Right cardiac atrium (tissue), 5 donors: Measurements from ENCODE around the gene OR10H1. TPM values are rescaled to one million over a fixed set of nuclear protein-coding genes. Genes with fewer than 3 reads are reported as not detected.
A peak's percentile ranks its signal among the peaks of the same experiment; 100 is the strongest.
"Not testable (repeated sequence)": the region's sequence is repeated elsewhere in the genome, so short reads cannot be mapped to it uniquely, and the experiment has no call there.

Experiments
- ATAC-seq, 2 donors: fragments of 200-7000 bp; cut with Tn5 transposase; one replicate each; pipeline versions ENCODE4 v1.8.0 to v1.9.1; 2020; ENCODE audit warnings: moderate library complexity in 2 of 2, mild to moderate bottlenecking in 1 of 2
- DNase-seq, 3 donors: peaks; one replicate each; pipeline ENCODE4 v3.0.0-alpha.2; 2020
- H3K27ac ChIP-seq: one replicate; pipeline ENCODE4 v1.5.1; 2013; ENCODE audit warnings: mild to moderate bottlenecking, low read length, control low read depth, moderate library complexity
- H3K27me3 ChIP-seq: one replicate; pipeline ENCODE4 v1.6.1; 2013; ENCODE audit not compliant: control insufficient read depth, insufficient read depth
- H3K4me1 ChIP-seq: one replicate; pipeline ENCODE4 v1.6.1; 2013; ENCODE audit warnings: low read length; ENCODE audit not compliant: control insufficient read depth, insufficient read depth
- H3K4me3 ChIP-seq: one replicate; pipeline ENCODE4 v1.5.1; 2013; ENCODE audit warnings: low read length, control low read depth
- H3K9me3 ChIP-seq: one replicate; pipeline ENCODE4 v1.6.1; 2013; ENCODE audit warnings: low read length; ENCODE audit not compliant: control insufficient read depth
- WGBS: extraction: QIAGEN DNeasy Blood & Tissue Kit; methylation state at CpG from one replicate; pipeline ENCODE4 v1.1.7; 2013; 5-methylcytosine and 5-hydroxymethylcytosine counted together
- intact Hi-C, 4 donors: fragments of 100-400 bp; cut with DNase I; formaldehyde crosslinking; loops; one replicate each; pipeline versions ENCODE4 v1.11.0 to v1.14.0; 2022 to 2023
- polyA plus RNA-seq: library from polyadenylated mRNA; stranded (reverse); fragments of 200-250 nt; gene quantifications from one replicate; pipeline ENCODE4 v1.2.3, GENCODE V29; 2013
- total RNA-seq, 4 donors: library from RNA; stranded (reverse); fragmentation: NEBNext Ultra II Directional; extraction: Animal tissue kit (Norgen Biotek cat#: 25700); gene quantifications; one replicate each; pipeline ENCODE4 v1.2.1, GENCODE V29; 2021
- donor health status: healthy with polysubstance abuse.
- donor health status: DM: no; HTN: yes; CAD: no.
- donor health status: DM: no; HTN: no; CAD: no.
- donor health status: DM: no; HTN: yes; CAD: no; lungs with severe emphysema.
- donor health status: DM: yes; HTN: yes; CAD: no.

OR10H1 gene
- total and polyA plus RNA-seq, 5 donors: not detected

- Histone ChIP-seq H3K27ac (no peak within 1 kb of the TSS), H3K27me3 (no peaks in the 10 kb centered on the region), H3K4me1 (no peaks in the 10 kb centered on the region), H3K4me3 (no peak within 1 kb of the TSS), H3K9me3 (no peaks in the 10 kb centered on the region)
- intact Hi-C loops: no loop called here
- no peak for DNase-seq
- ATAC-seq: no peak
- 66% methylated on average over 6 of the region's 6 CpGs for WGBS
Observed at GRCh38 chr19:15787611-15788155, 27.8 kb downstream of the OR10H1 start, which contains the start of gene OR10H5. Gene OR10H5 (plus strand): TSS chr19:15787661. CDS start chr19:15794049, 6,388 bp downstream.

GRCh38 chr19:15782896-15783295, 32.6 kb downstream of the OR10H1 start:
- DNase-seq, H3K4me1 ChIP-seq, H3K27ac ChIP-seq, H3K9me3 ChIP-seq, ATAC-seq, H3K4me3 ChIP-seq, intact Hi-C loops, H3K27me3 ChIP-seq: not testable (repeated sequence)
- 33% methylated on average over 7 of the region's 7 CpGs for WGBS

DNA sequence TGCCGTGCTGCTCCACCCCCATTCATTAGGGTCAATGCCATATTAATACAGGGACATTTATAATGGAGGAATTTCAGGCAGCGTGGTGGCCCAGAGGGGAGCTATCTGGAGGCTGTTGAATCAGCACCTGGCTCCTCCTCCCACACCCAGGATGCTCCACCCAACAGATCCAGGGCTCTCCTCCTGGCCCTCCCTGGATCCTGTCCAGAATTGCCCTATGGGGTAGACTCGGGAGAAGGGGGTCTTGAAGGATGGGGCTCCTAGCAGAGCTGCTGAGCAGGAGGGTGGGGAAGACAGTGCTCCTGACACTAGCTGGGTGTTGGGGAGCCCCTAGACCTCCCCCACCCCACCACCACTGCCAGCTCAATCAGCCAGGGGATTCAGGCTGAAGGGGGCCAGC, 33.3 kb downstream of the OR10H1 start:
- H3K9me3 ChIP-seq: no peaks in the 10 kb centered on the region
- H3K4me1 ChIP-seq: peaks cover 9% of the 10 kb centered on the region
- ATAC-seq (no peak), DNase-seq (no peak)
- H3K27ac ChIP-seq: no peak overlapping the region
- 70% methylated on average over 3 of the region's 3 CpGs for WGBS
- intact Hi-C loops: no loop called here
- no peaks in the 10 kb centered on the region for H3K27me3 ChIP-seq
- H3K4me3 ChIP-seq: no peak overlapping the region

DNA sequence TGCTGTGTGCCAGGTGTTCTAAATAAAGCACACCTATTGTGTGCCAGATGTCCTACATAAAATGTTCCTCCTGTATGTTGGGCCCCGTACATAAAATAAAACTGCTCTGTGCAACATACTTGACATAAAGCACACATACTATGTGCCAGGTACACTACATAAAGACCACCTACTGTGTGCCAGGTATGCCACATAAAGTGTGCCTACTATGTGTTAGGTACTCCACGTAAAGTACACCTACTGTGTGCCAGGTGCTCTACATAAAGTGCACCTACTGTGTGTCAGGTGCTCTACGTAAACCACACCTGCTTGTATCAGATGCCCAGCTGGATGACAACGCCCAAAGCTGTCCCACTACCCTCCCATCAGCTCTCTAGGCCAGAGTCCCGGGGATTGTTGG, 33.8 kb downstream of the OR10H1 start:
- ATAC-seq: no peak
- Histone ChIP-seq H3K27ac (no peak overlapping the region), H3K9me3 (no peaks in the 10 kb centered on the region), H3K4me1 (peaks cover 9% of the 10 kb centered on the region), H3K4me3 (no peak overlapping the region), H3K27me3 (no peaks in the 10 kb centered on the region)
- 87% methylated on average over 5 of the region's 5 CpGs for WGBS
- intact Hi-C loops: no loop called here
- DNase-seq: no peak

- ATAC-seq (peak in 1 of 2 donors; percentile 7), DNase-seq (peak; percentile 26 to 67 (median 43))
- Histone ChIP-seq H3K27me3 (no peaks in the 10 kb centered on the region), H3K27ac (peak overlapping the region; percentile 17), H3K9me3 (no peaks in the 10 kb centered on the region), H3K4me1 (peaks cover 9% of the 10 kb centered on the region), H3K4me3 (no peak overlapping the region)
- intact Hi-C loops: no loop called here
- 87% methylated on average over 7 of the region's 7 CpGs for WGBS
Observed at GRCh38 chr19:15780610-15781418, 34.6 kb downstream of the OR10H1 start.

GRCh38 chr19:15779756-15780476, 35.5 kb downstream of the OR10H1 start:
- ATAC-seq: peak; percentile 95 to 98
- Histone ChIP-seq H3K27ac (peak overlapping the region; percentile 68), H3K4me3 (no peak overlapping the region), H3K27me3 (no peaks in the 10 kb centered on the region), H3K4me1 (peaks cover 9% of the 10 kb centered on the region), H3K9me3 (no peaks in the 10 kb centered on the region)
- intact Hi-C loops: loop anchor here in 1 of 4 donors (5.0 kb wide), 1 partner anchor 108 kb away; the partner anchor contains the start of gene CYP4F12
- WGBS: 22% methylated on average over 10 of the region's 10 CpGs
- DNase-seq: peak; percentile 87 to 95 (median 93)

DNA sequence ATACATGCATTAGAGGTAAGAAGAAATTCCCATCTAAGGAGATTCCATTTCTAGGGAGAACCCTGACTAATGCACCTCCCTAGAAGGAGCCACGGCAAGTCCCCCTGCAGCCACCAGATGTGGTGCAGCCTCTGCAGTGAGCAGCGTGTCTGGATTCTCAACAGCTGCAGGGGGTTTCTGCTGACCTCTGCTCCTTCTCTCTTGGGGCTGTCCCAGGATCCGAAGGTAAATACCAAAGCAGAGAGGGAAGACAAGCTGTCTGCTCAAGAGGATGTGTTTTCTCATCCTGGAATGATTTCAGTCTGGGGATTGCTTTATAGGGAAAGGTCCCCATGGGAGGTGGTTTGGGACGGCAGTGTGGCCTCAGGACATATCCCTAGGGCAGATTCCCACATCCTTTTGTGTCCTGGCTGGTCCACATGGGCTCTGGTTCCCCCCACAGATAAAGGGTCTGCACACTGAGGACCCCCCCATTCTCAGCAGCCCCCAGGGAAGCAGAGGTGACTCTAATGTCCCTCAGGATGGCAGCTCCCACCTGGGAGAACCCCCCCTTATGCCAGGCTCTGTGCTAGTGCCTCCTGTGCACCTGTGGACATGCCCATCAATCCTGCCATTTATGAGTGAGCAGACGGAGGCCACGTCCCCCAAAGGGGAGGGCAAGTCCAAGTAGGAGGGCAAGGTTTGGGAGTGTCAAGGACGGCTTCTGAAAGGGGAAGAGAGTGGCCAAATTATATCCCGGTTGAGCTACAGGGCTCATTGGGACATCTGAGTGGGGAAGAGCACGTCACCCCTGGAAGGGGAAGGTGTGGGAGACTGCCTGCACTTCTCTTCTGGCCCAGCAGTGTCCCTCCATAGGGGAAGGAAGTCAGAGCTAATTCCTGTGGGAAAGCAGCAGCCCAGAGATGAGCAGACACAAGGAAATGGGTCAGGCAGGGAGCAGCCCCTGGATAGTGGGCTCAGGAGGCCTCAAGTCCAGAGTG, 38.2 kb downstream of the OR10H1 start:
- H3K27ac ChIP-seq: no peak overlapping the region
- H3K4me3 ChIP-seq: no peak overlapping the region
- H3K9me3 ChIP-seq: no peaks in the 10 kb centered on the region
- 47% methylated on average over 9 of the region's 9 CpGs for WGBS
- intact Hi-C loops: loop anchor here in 1 of 4 donors (5.0 kb wide), 1 partner anchor 105 kb away; the partner anchor contains the start of gene CYP4F12
- no peaks in the 10 kb centered on the region for H3K27me3 ChIP-seq
- H3K4me1 ChIP-seq: peaks cover 9% of the 10 kb centered on the region
- no peak for DNase-seq
- ATAC-seq: no peak

GRCh38 chr19:15776264-15776663, 39.2 kb downstream of the OR10H1 start:
- intact Hi-C loops: loop anchor here in 1 of 4 donors (5.0 kb wide), 1 partner anchor 104 kb away; the partner anchor contains the start of gene CYP4F12
- WGBS: 92% methylated on average over 4 of the region's 4 CpGs
- H3K27me3 ChIP-seq: no peaks in the 10 kb centered on the region
- no peak overlapping the region for H3K27ac ChIP-seq
- no peaks in the 10 kb centered on the region for H3K9me3 ChIP-seq
- peaks cover 6% of the 10 kb centered on the region for H3K4me1 ChIP-seq
- no peak for ATAC-seq
- no peak overlapping the region for H3K4me3 ChIP-seq
- no peak for DNase-seq

DNA sequence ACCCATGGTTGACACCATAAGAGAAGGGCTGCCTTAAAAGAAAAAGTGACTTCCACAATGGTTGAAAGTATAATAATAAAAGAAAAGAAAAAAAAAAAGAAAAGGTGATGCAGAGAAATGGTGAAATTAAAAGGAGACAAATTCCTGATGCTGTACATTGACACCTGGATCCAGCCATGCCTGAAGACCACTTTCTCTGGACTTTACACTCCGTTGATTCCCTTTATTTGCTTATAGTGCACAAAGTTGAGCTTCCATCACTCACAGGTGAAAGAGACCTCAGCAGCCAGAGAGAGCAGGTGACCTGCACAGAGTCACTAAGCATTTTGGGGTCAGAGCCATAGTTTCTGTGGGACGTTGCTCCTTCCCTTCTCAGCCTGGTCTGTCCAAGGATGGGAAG, 40.2 kb downstream of the OR10H1 start:
- intact Hi-C loops: loop anchor here in 1 of 4 donors (5.0 kb wide), 1 partner anchor 103 kb away; the partner anchor contains the start of gene CYP4F12
- no peak for ATAC-seq

GRCh38 chr19:15774159-15774558, 41.3 kb downstream of the OR10H1 start:
- DNase-seq, H3K9me3 ChIP-seq, intact Hi-C loops, H3K4me3 ChIP-seq, H3K4me1 ChIP-seq, H3K27ac ChIP-seq, H3K27me3 ChIP-seq: not testable (repeated sequence)
- 78% methylated on average over 3 of the region's 3 CpGs for WGBS
- peak in 1 of 2 donors; percentile 11 for ATAC-seq

More for the DNA sequence above, 40.2 kb downstream of the OR10H1 start:
- H3K4me1 ChIP-seq: peaks cover 6% of the 10 kb centered on the region
- no peaks in the 10 kb centered on the region for H3K27me3 ChIP-seq
- H3K27ac ChIP-seq: no peak overlapping the region
- H3K4me3 ChIP-seq: no peak overlapping the region
- H3K9me3 ChIP-seq: no peaks in the 10 kb centered on the region
- DNase-seq: no peak
- WGBS: 78% methylated on average over 2 of the region's 2 CpGs
